CD4-positive, alpha-beta T cell (primary cell): ENCODE data around the gene TTLL13. TPM values are rescaled to one million over a fixed set of nuclear protein-coding genes. Genes with fewer than 3 reads are reported as not detected.

Source experiments
- ATAC-seq: fragments of 200-7000 bp; cut with Tn5 transposase; one replicate; pipeline ENCODE4 v1.10.0; 2022; ENCODE audit warnings: mild to moderate bottlenecking; ENCODE audit not compliant: poor library complexity
- CTCF ChIA-PET: fragments of 350-600 bp; sonication (Branson Sonifier 250); formaldehyde crosslinking; loops from one replicate; lab custom pipeline; 2021; ENCODE audit warnings: antibody characterized with exemption, inconsistent platforms; lab: Charles Lee
- POLR2A ChIA-PET: fragments of 350-600 bp; sonication (Branson Sonifier 250); formaldehyde crosslinking; loops from one replicate; lab custom pipeline; 2021; ENCODE audit warnings: antibody characterized with exemption, inconsistent platforms; lab: Charles Lee
- DNase-seq, 14 experiments: peaks; one replicate each; pipeline ENCODE4 v3.0.0-alpha.2; 2013 to 2020; ENCODE audit warnings: mixed read lengths in 2 of 14
- H3K27ac ChIP-seq, 2 donors: one replicate each; pipeline versions ENCODE4 v1.5.1 to v1.7.0; 2013; ENCODE audit warnings: low read length in 2 of 2, low read depth in 1 of 2, mild to moderate bottlenecking in 1 of 2
- H3K27me3 ChIP-seq, 2 experiments: 1 replicate in 1 of 2; 2 replicates in 1 of 2; pipeline versions ENCODE4 v1.6.1 to v1.7.0; 2013; ENCODE audit warnings: low read length in 2 of 2, control low read depth in 1 of 2, mild to moderate bottlenecking in 1 of 2, moderate library complexity in 1 of 2; ENCODE audit not compliant: insufficient read depth in 2 of 2, control insufficient read depth in 1 of 2
- H3K36me3 ChIP-seq: one replicate; pipeline ENCODE4 v1.6.1; 2013; ENCODE audit warnings: low read length, control low read depth; ENCODE audit not compliant: insufficient read depth
- H3K4me1 ChIP-seq: one replicate; pipeline ENCODE4 v1.6.1; 2013; ENCODE audit warnings: low read length, control low read depth; ENCODE audit not compliant: insufficient read depth
- H3K4me3 ChIP-seq: one replicate; pipeline ENCODE4 v1.5.1; 2013; ENCODE audit warnings: mild to moderate bottlenecking, low read length, moderate library complexity
- H3K9me3 ChIP-seq, 2 experiments: 1 replicate in 1 of 2; 2 replicates in 1 of 2; pipeline versions ENCODE4 v1.6.1 to v1.7.0; 2013; ENCODE audit warnings: low read length in 2 of 2, mild to moderate bottlenecking in 2 of 2, control low read depth in 1 of 2, moderate library complexity in 1 of 2; ENCODE audit not compliant: control insufficient read depth in 1 of 2, insufficient read depth in 1 of 2
- H3K27ac Mint-ChIP-seq: one replicate; pipeline ENCODE4 v1.8.0; 2020; ENCODE audit warnings: mixed read lengths
- H3K27me3 Mint-ChIP-seq: one replicate; pipeline ENCODE4 v1.8.0; 2021; ENCODE audit warnings: mixed read lengths
- H3K36me3 Mint-ChIP-seq: one replicate; pipeline ENCODE4 v1.8.0; 2021; ENCODE audit warnings: low read depth, mixed read lengths
- H3K4me1 Mint-ChIP-seq: one replicate; pipeline ENCODE4 v1.8.0; 2021; ENCODE audit warnings: low read depth, mixed read lengths
- H3K4me3 Mint-ChIP-seq: one replicate; pipeline ENCODE4 v1.8.0; 2020; ENCODE audit warnings: mild to moderate bottlenecking, mixed read lengths
- H3K9me3 Mint-ChIP-seq: one replicate; pipeline ENCODE4 v1.8.0; 2020; ENCODE audit warnings: mixed read lengths
- intact Hi-C, 2 experiments: fragments of 100-400 bp; cut with DNase I in 1 of 2; cut with micrococcal nuclease in 1 of 2; formaldehyde crosslinking; loops; one replicate each; pipeline versions ENCODE4 v1.15.1 to v1.9.0; 2023 to 2025; cut with DNase I, micrococcal nuclease
- total RNA-seq, 174 experiments: library from RNA in 2 of 174; stranded (reverse) in 2 of 174; gene quantifications; one replicate each; pipeline ENCODE4 v1.2.3 and lab custom pipeline; 2021 to 2026
- TF ChIP-seq, protein P1 (sequence below): fragments of 200-600 bp; IDR thresholded peaks from one replicate; pipeline ENCODE4 v1.8.0; 2022; ENCODE audit warnings: antibody characterized with exemption, mild to moderate bottlenecking

TTLL13 gene
- total RNA-seq, 2 experiments from 2014 or later = 0.63 to 1.8 TPM

- H3K4me1 ChIP-seq = peaks cover 60% of the 10 kb centered on the region
- no peaks in the 10 kb centered on the region for H3K9me3 Mint-ChIP-seq
- peaks cover 41% of the 10 kb centered on the region for H3K36me3 ChIP-seq
- H3K4me3 Mint-ChIP-seq = peak within 1 kb of the TSS; percentile 93
- H3K27ac Mint-ChIP-seq = peak within 1 kb of the TSS; percentile 99
- peaks cover 56% of the 10 kb centered on the region for H3K4me1 Mint-ChIP-seq
- no peaks in the 10 kb centered on the region for H3K9me3 ChIP-seq
- no peaks in the 10 kb centered on the region for H3K27me3 Mint-ChIP-seq
- peak; percentile 69 for ATAC-seq
- POLR2A ChIA-PET = interaction anchor here (0.6 to 5.1 kb wide), 23 partner anchors 11 to 701 kb away, joined by 3 to 97 read pairs (median 7); partner anchors contain the start of genes AP3S2, HDDC3, IDH2 and IQGAP1
- peak within 1 kb of the TSS; percentile 89 for H3K4me3 ChIP-seq
- H3K27ac ChIP-seq = peak within 1 kb of the TSS; percentile 97 to 99
- CTCF ChIA-PET = interaction anchor here (0.6 to 1.6 kb wide), 7 partner anchors 12 to 699 kb away, joined by 3 to 7 read pairs (median 4); partner anchors contain the start of genes HDDC3 and NGRN
- DNase-seq = peak; percentile 17 to 98 (median 96)
- TF ChIP-seq, protein P1, sequence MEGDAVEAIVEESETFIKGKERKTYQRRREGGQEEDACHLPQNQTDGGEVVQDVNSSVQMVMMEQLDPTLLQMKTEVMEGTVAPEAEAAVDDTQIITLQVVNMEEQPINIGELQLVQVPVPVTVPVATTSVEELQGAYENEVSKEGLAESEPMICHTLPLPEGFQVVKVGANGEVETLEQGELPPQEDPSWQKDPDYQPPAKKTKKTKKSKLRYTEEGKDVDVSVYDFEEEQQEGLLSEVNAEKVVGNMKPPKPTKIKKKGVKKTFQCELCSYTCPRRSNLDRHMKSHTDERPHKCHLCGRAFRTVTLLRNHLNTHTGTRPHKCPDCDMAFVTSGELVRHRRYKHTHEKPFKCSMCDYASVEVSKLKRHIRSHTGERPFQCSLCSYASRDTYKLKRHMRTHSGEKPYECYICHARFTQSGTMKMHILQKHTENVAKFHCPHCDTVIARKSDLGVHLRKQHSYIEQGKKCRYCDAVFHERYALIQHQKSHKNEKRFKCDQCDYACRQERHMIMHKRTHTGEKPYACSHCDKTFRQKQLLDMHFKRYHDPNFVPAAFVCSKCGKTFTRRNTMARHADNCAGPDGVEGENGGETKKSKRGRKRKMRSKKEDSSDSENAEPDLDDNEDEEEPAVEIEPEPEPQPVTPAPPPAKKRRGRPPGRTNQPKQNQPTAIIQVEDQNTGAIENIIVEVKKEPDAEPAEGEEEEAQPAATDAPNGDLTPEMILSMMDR = peak; percentile 1
- intact Hi-C loops = loop anchor here (1.0 to 10.0 kb wide), 8 partner anchors 32 to 697 kb away; partner anchors contain the start of genes NGRN (in 2 of the 2), AP3S2 (in 1 of the 2), IDH2 (in 1 of the 2) and IQGAP1 (in 1 of the 2)
- no peaks in the 10 kb centered on the region for H3K27me3 ChIP-seq
- peaks cover 65% of the 10 kb centered on the region for H3K36me3 Mint-ChIP-seq
These were observed 15.8 kb upstream of the TTLL13 start, which contains the start of gene CIB1 for GRCh38 chr15:90233387-90234095. Gene CIB1, minus strand, starts transcription at chr15:90233941. Its CDS starts 56 bp downstream, at chr15:90233885.

- H3K27ac ChIP-seq = peak within 1 kb of the TSS; percentile 97 to 99
- ATAC-seq (peak; percentile 58), DNase-seq (peak in 5 of 14 experiments; percentile 78 to 98 (median 95))
- H3K4me3 ChIP-seq = peak within 1 kb of the TSS; percentile 89
- POLR2A ChIA-PET = interaction anchor here (0.6 to 5.1 kb wide), 22 partner anchors 10 to 701 kb away, joined by 3 to 97 read pairs (median 8); partner anchors contain the start of genes AP3S2, HDDC3, IDH2 and IQGAP1
- TF ChIP-seq, protein P1 = no peak
- peaks cover 53% of the 10 kb centered on the region for H3K4me1 ChIP-seq
- H3K27ac Mint-ChIP-seq = peak within 1 kb of the TSS; percentile 99
- H3K36me3 ChIP-seq = peaks cover 39% of the 10 kb centered on the region
- H3K27me3 Mint-ChIP-seq = no peaks in the 10 kb centered on the region
- H3K36me3 Mint-ChIP-seq = peaks cover 64% of the 10 kb centered on the region
- peaks cover 50% of the 10 kb centered on the region for H3K4me1 Mint-ChIP-seq
- no peaks in the 10 kb centered on the region for H3K9me3 Mint-ChIP-seq
- intact Hi-C loops = loop anchor here (1.0 to 10.0 kb wide), 8 partner anchors 31 to 696 kb away; partner anchors contain the start of genes NGRN (in 2 of the 2), AP3S2 (in 1 of the 2), IDH2 (in 1 of the 2) and IQGAP1 (in 1 of the 2)
- peak within 1 kb of the TSS; percentile 93 for H3K4me3 Mint-ChIP-seq
- CTCF ChIA-PET = interaction anchor here (0.6 to 1.6 kb wide), 5 partner anchors 20 to 698 kb away, joined by 3 to 7 read pairs (median 4); partner anchors contain the start of gene HDDC3
- no peaks in the 10 kb centered on the region for H3K9me3 ChIP-seq
- H3K27me3 ChIP-seq = no peaks in the 10 kb centered on the region
These were observed 15.0 kb upstream of the TTLL13 start, which contains the start of gene GDPGP1 for GRCh38 chr15:90234096-90234988. Gene GDPGP1, plus strand, starts transcription at chr15:90234209. Its CDS starts 6,700 bp downstream, at chr15:90240909.
